K562 (cell line): ENCODE measurements around the gene ALKBH2. TPM values are rescaled to one million over a fixed set of nuclear protein-coding genes. Genes with fewer than 3 reads are reported as not detected.
"Not testable (repeated sequence)": the region's sequence is repeated elsewhere in the genome, so short reads cannot be mapped to it uniquely, and the experiment has no call there.

Experiments
- ATAC-seq: fragments of 200-7000 bp; cut with Tn5 transposase; 3 replicates; pipeline ENCODE4 v1.9.1; 2020; ENCODE audit warnings: moderate library complexity
- BruUV-seq: library from RNA; stranded (reverse); fragments of 400-500 nt; replicated peaks from 2 replicates; lab custom pipeline; 2021; lab: Mats Ljungman, UMichigan
- CTCF ChIA-PET: fragments of 300-600 bp; formaldehyde crosslinking; extraction: SDS; loops from one replicate; lab custom pipeline; 2021; ENCODE audit warnings: low intra/inter-chr PET ratio; lab: Yijun Ruan, JAX
- POLR2A ChIA-PET: fragments of 300-600, 350-650 bp; sonication (Branson Sonifier 250); formaldehyde crosslinking; extraction: SDS; loops from one replicate; lab custom pipeline; 2021; ENCODE audit warnings: antibody characterized with exemption, inconsistent platforms; lab: Yijun Ruan, JAX
- DNase-seq, 4 experiments: peaks; one replicate each; pipeline versions ENCODE4 v3.0.0 to v3.0.0-alpha.2; 2011 to 2018; ENCODE audit warnings: low spot score in 3 of 4, mixed read lengths in 3 of 4; ENCODE audit errors: extremely low read depth in 1 of 4
- FAIRE-seq: peaks from 2 replicates; lab custom pipeline; 2011; peaks lifted over from hg19 to GRCh38; lab: Jason Lieb, UNC
- H2AFZ ChIP-seq: 2 replicates; pipeline ENCODE4 v1.6.0; 2011; ENCODE audit warnings: low read depth, low read length, control low read depth, inconsistent platforms
- H3K27ac ChIP-seq: fragments of 200-600 bp; 3 replicates; pipeline ENCODE4 v1.8.0; 2011; ENCODE audit warnings: low read depth, mild to moderate bottlenecking, control low read depth, inconsistent platforms, low read length, moderate library complexity, mixed read lengths; ENCODE audit errors: extremely low read depth
- H3K27me3 ChIP-seq, 2 experiments: fragments of 300-600 bp in 1 of 2; 2 replicates in 1 of 2; 3 replicates in 1 of 2; pipeline versions ENCODE4 v1.6.0 to v1.8.0; 2011; ENCODE audit warnings: inconsistent platforms in 2 of 2, low read length in 2 of 2, mild to moderate bottlenecking in 1 of 2, mixed read lengths in 1 of 2, moderate library complexity in 1 of 2; ENCODE audit not compliant: control insufficient read depth in 2 of 2, insufficient read depth in 2 of 2
- H3K36me3 ChIP-seq: fragments of 300-600 bp; 3 replicates; pipeline ENCODE4 v1.8.0; 2011; ENCODE audit warnings: mild to moderate bottlenecking, low read length, inconsistent platforms; ENCODE audit not compliant: control insufficient read depth, insufficient read depth
- H3K4me1 ChIP-seq, 2 experiments: fragments of 200-600 bp in 1 of 2; replicated peaks in 1 of 2; 2 replicates in 1 of 2; 3 replicates in 1 of 2; pipeline versions ENCODE4 v1.5.1 to v1.8.0; 2011; ENCODE audit warnings: inconsistent platforms in 2 of 2, low read length in 2 of 2, mild to moderate bottlenecking in 1 of 2, mixed read lengths in 1 of 2, moderate library complexity in 1 of 2; ENCODE audit not compliant: control insufficient read depth in 2 of 2, insufficient read depth in 2 of 2
- H3K4me2 ChIP-seq: 2 replicates; pipeline ENCODE4 v1.6.1; 2011; ENCODE audit warnings: low read length, control low read depth, inconsistent platforms, mixed read lengths; ENCODE audit not compliant: insufficient read depth
- H3K4me3 ChIP-seq: fragments of 200-600 bp; sonication (generic), shearing (Covaris generic); 2 replicates; pipeline ENCODE4 v1.5.1; 2016; ENCODE audit warnings: control low read depth, inconsistent platforms
- H3K79me2 ChIP-seq: fragments of 200-600 bp; 3 replicates; pipeline ENCODE4 v1.8.0; 2011; ENCODE audit warnings: low read length, inconsistent platforms; ENCODE audit not compliant: control insufficient read depth, insufficient read depth
- H3K9ac ChIP-seq, 2 experiments: 2 replicates each; pipeline versions ENCODE4 v1.6.0 to v1.6.1; 2011; ENCODE audit warnings: low read depth in 2 of 2, low read length in 2 of 2, control low read depth in 1 of 2, inconsistent platforms in 1 of 2, mild to moderate bottlenecking in 1 of 2, mixed read lengths in 1 of 2; ENCODE audit not compliant: insufficient read depth in 1 of 2
- H3K9me1 ChIP-seq: one replicate; pipeline ENCODE4 v1.6.0; 2011; ENCODE audit warnings: inconsistent platforms, mild to moderate bottlenecking, low read length, moderate library complexity; ENCODE audit not compliant: control insufficient read depth, insufficient read depth
- H3K9me3 ChIP-seq: replicated peaks from 2 replicates; pipeline ENCODE4 v1.5.1; 2011; ENCODE audit warnings: low read depth, low read length, inconsistent platforms; ENCODE audit not compliant: control insufficient read depth, insufficient read depth
- H4K20me1 ChIP-seq: replicated peaks from 2 replicates; pipeline ENCODE4 v1.6.1; 2011; ENCODE audit warnings: low read length, inconsistent platforms, mixed read lengths; ENCODE audit not compliant: control insufficient read depth, insufficient read depth
- HDAC2 ChIP-seq: fragments of 450-650 bp; IDR thresholded peaks from 2 replicates; pipeline ENCODE4 v1.6.1; 2016; ENCODE audit warnings: mild to moderate bottlenecking
- WGBS: fragments of 100-300 bp; shearing (Covaris generic); methylation state at CpG from one replicate; pipeline ENCODE4 v1.1.6; 2016; ENCODE audit warnings: low coverage, mixed read lengths; ENCODE audit not compliant: insufficient coverage; ENCODE audit errors: missing lambda C conversion rate; 5-methylcytosine and 5-hydroxymethylcytosine counted together
- in situ Hi-C: fragments of 300-500 bp; cut with MboI; formaldehyde crosslinking; loops from 4 replicates; pipeline ENCODE4 v1.15.0; 2018; ENCODE audit warnings: inconsistent platforms, mixed read lengths
- intact Hi-C: fragments of 100-400 bp; cut with micrococcal nuclease; formaldehyde crosslinking; loops from 2 replicates; pipeline ENCODE4 v1.14.2; 2022
- polyA plus RNA-seq, 8 experiments: library from polyadenylated mRNA; depleted of rRNA in 4 of 8; stranded (reverse) in 5 of 8; unstranded in 3 of 8; fragments of >200 nt; fragmentation: Nextera tagmentation in 2 of 8; fragmentation: Illumina TruSeq in 1 of 8; extraction: Ambion mirVana in 2 of 8; extraction: Trizol in 1 of 8; gene quantifications; 2 replicates each; pipeline versions ENCODE4 v1.2.1 to v1.2.3, GENCODE V29; 2011 to 2014; ENCODE audit warnings: inconsistent platforms in 1 of 8, missing spikeins in 1 of 8
- total RNA-seq, 7 experiments: library from RNA; depleted of rRNA in 6 of 7; stranded (reverse); fragments of >200 nt in 6 of 7; fragmentation: Illumina TruSeq in 2 of 7; extraction: Trizol in 2 of 7; gene quantifications; 2 replicates each; pipeline versions ENCODE4 v1.2.1 to v1.2.3, GENCODE V29; 2011 to 2021; ENCODE audit warnings: low replicate concordance in 1 of 7
- TF ChIP-seq, protein P1 (sequence below): fragments of 450-650 bp; IDR thresholded peaks from 2 replicates; pipeline ENCODE4 v1.7.1; 2018; ENCODE audit warnings: mild to moderate bottlenecking, low read depth; ENCODE audit not compliant: partially characterized antibody

ALKBH2 gene
- total and polyA plus RNA-seq, 9 of the 15 experiments (the other 6 are each of a cell fraction or from before 2014, with no cell fraction given), result 5.9 to 56.1 (median 41.9) TPM

DNA sequence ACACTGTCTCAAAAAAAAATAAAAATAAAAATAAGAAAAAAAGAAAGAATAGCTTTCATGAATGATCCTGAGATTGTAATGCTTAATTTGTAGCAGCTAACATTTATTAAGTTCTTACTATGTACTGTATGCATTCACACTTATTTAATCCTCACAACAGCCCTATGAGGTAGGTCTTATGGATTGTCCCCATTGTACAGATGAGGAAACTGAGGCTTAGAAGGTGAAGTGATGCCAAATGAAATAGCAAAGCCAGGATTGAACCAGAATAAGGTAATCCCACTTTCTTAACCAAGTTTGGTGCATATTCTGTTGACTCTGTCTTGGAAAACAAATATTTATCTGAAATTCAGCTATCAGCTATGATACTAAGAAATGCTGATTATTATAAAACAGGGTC, 38.8 kb downstream of the ALKBH2 start (continued):
- TF ChIP-seq, protein P1, sequence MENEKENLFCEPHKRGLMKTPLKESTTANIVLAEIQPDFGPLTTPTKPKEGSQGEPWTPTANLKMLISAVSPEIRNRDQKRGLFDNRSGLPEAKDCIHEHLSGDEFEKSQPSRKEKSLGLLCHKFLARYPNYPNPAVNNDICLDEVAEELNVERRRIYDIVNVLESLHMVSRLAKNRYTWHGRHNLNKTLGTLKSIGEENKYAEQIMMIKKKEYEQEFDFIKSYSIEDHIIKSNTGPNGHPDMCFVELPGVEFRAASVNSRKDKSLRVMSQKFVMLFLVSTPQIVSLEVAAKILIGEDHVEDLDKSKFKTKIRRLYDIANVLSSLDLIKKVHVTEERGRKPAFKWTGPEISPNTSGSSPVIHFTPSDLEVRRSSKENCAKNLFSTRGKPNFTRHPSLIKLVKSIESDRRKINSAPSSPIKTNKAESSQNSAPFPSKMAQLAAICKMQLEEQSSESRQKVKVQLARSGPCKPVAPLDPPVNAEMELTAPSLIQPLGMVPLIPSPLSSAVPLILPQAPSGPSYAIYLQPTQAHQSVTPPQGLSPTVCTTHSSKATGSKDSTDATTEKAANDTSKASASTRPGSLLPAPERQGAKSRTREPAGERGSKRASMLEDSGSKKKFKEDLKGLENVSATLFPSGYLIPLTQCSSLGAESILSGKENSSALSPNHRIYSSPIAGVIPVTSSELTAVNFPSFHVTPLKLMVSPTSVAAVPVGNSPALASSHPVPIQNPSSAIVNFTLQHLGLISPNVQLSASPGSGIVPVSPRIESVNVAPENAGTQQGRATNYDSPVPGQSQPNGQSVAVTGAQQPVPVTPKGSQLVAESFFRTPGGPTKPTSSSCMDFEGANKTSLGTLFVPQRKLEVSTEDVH, result no peak
- peak; percentile 53; the same call in 1 of the 2 replicates for TF ChIP-seq HDAC2

- Histone ChIP-seq H3K9ac (peak overlapping the region in 1 of 2 experiments; percentile 85; a peak in 1 of 4 replicates), H3K79me2 (peaks cover 11% of the 10 kb centered on the region; the same call in 1 of the 3 replicates), H3K4me2 (0 out of 2 replicates have a peak overlapping the region, but pooled peaks have one; percentile 89)
- POLR2A ChIA-PET, result interaction anchor here (1.0 to 1.2 kb wide), 2 partner anchors 12 to 25 kb away, joined by 3 to 4 read pairs; no protein-coding TSS in a partner anchor
- H3K9me3 ChIP-seq, H3K9me1 ChIP-seq, H2AFZ ChIP-seq, H3K36me3 ChIP-seq, H3K27ac ChIP-seq, H3K4me1 ChIP-seq, H3K4me3 ChIP-seq, CTCF ChIA-PET, DNase-seq, BruUV-seq, intact Hi-C loops, FAIRE-seq, H4K20me1 ChIP-seq, ATAC-seq, H3K27me3 ChIP-seq, in situ Hi-C loops: not testable (repeated sequence)
- WGBS, result 80% methylated on average over 4 of the region's 4 CpGs
Measured at GRCh38 chr12:109054124-109054513, 39.2 kb downstream of the ALKBH2 start.
